Endothelial cell of umbilical vein (primary cell): ENCODE data around the gene LANCL3. TPM values are rescaled to one million over a fixed set of nuclear protein-coding genes. Genes with fewer than 3 reads are reported as not detected.

ENCODE experiments used
- BruUV-seq: library from RNA; stranded (reverse); fragments of 400-500 nt; replicated peaks from 2 replicates; lab custom pipeline; 2021; lab: Mats Ljungman, UMichigan
- CTCF ChIA-PET: fragments of 300-600, 350-600 bp; sonication (Branson Sonifier 250); formaldehyde crosslinking; loops from one replicate; lab custom pipeline; 2021; ENCODE audit warnings: antibody characterized with exemption, inconsistent platforms; lab: Charles Lee
- POLR2A ChIA-PET: fragments of 300-600, 350-600 bp; sonication (Branson Sonifier 250); formaldehyde crosslinking; loops from one replicate; lab custom pipeline; 2021; ENCODE audit warnings: antibody characterized with exemption, inconsistent platforms; lab: Charles Lee
- DNase-seq: peaks from one replicate; pipeline ENCODE4 v3.0.0-alpha.2; 2011; ENCODE audit warnings: low read depth, low spot score
- FAIRE-seq: peaks from 2 replicates; lab custom pipeline; 2011; peaks lifted over from hg19 to GRCh38; lab: Jason Lieb, UNC
- H2AFZ ChIP-seq: 2 replicates; pipeline ENCODE4 v1.6.0; 2012; ENCODE audit warnings: low read depth, low read length, control low read depth, inconsistent platforms
- H3K27ac ChIP-seq: 2 replicates; pipeline ENCODE4 v1.5.1; 2011; ENCODE audit warnings: low read depth, mild to moderate bottlenecking, control low read depth, low read length, moderate library complexity; ENCODE audit not compliant: insufficient read depth
- H3K27me3 ChIP-seq, 2 experiments: 2 replicates each; pipeline versions ENCODE4 v1.6.0 to v1.6.1; 2011; ENCODE audit warnings: low read length in 2 of 2, mixed read lengths in 1 of 2; ENCODE audit not compliant: control insufficient read depth in 2 of 2, insufficient read depth in 2 of 2
- H3K36me3 ChIP-seq, 2 experiments: 2 replicates in 1 of 2; 3 replicates in 1 of 2; pipeline ENCODE4 v1.5.1; 2011; ENCODE audit warnings: low read length in 2 of 2, mild to moderate bottlenecking in 1 of 2, moderate library complexity in 1 of 2; ENCODE audit not compliant: control insufficient read depth in 2 of 2, insufficient read depth in 2 of 2; ENCODE audit errors: extremely low read depth in 1 of 2
- H3K4me1 ChIP-seq: 3 replicates; pipeline ENCODE4 v1.5.1; 2011; ENCODE audit warnings: mild to moderate bottlenecking, low read length; ENCODE audit not compliant: control insufficient read depth, insufficient read depth; ENCODE audit errors: extremely low read depth
- H3K4me2 ChIP-seq: 2 replicates; pipeline ENCODE4 v1.6.1; 2011; ENCODE audit warnings: low read length, control low read depth, mixed read lengths; ENCODE audit not compliant: insufficient read depth
- H3K4me3 ChIP-seq, 3 experiments: fragments of 200-600 bp in 1 of 3; sonication (generic), shearing (Covaris generic) in 1 of 3; replicated peaks in 1 of 3; 2 replicates each; pipeline ENCODE4 v1.5.1; 2011 to 2016; ENCODE audit warnings: control low read depth in 3 of 3, low read length in 3 of 3, mild to moderate bottlenecking in 2 of 3, inconsistent platforms in 1 of 3, low read depth in 1 of 3, moderate library complexity in 1 of 3; ENCODE audit not compliant: insufficient read depth in 1 of 3
- H3K79me2 ChIP-seq: 2 replicates; pipeline ENCODE4 v1.6.0; 2012; ENCODE audit warnings: low read length, inconsistent platforms; ENCODE audit not compliant: control insufficient read depth, insufficient read depth
- H3K9ac ChIP-seq: replicated peaks from 2 replicates; pipeline ENCODE3; 2011; ENCODE audit warnings: low read length, control low read depth; ENCODE audit not compliant: insufficient read depth; ENCODE audit errors: extremely low read depth
- H3K9me1 ChIP-seq: replicated peaks from 3 replicates; pipeline ENCODE4 v1.6.0; 2011; ENCODE audit warnings: mild to moderate bottlenecking, low read length; ENCODE audit not compliant: control insufficient read depth, insufficient read depth; ENCODE audit errors: extremely low read depth
- H3K9me3 ChIP-seq: replicated peaks from 2 replicates; pipeline ENCODE4 v1.5.1; 2012; ENCODE audit warnings: low read length, inconsistent platforms; ENCODE audit not compliant: control insufficient read depth, insufficient read depth
- H4K20me1 ChIP-seq: replicated peaks from 2 replicates; pipeline ENCODE3; 2011; ENCODE audit warnings: mild to moderate bottlenecking, low read length; ENCODE audit not compliant: control insufficient read depth, insufficient read depth; ENCODE audit errors: extremely low read depth
- EZH2 ChIP-seq: IDR thresholded peaks from 2 replicates; pipeline ENCODE4 v1.6.1; 2012; ENCODE audit warnings: borderline replicate concordance, low read depth, mild to moderate bottlenecking, moderate library complexity, low read length, inconsistent platforms; ENCODE audit not compliant: severe bottlenecking
- FOS ChIP-seq: IDR thresholded peaks from 2 replicates; pipeline ENCODE4 v1.6.1; 2011; ENCODE audit warnings: mild to moderate bottlenecking, low read length, moderate library complexity, borderline replicate concordance; ENCODE audit not compliant: insufficient read depth
- GATA2 ChIP-seq: IDR thresholded peaks from 2 replicates; pipeline ENCODE4 v1.7.0; 2011; ENCODE audit warnings: low read depth, mild to moderate bottlenecking, moderate library complexity, mixed read lengths, low read length; ENCODE audit not compliant: insufficient read length, insufficient read depth
- JUN ChIP-seq: IDR thresholded peaks from 2 replicates; pipeline ENCODE4 v1.6.1; 2011; ENCODE audit warnings: borderline replicate concordance, low read depth; ENCODE audit not compliant: insufficient read length, insufficient read depth
- MYC ChIP-seq: IDR thresholded peaks from one replicate; pipeline ENCODE4 v1.6.1; 2011; ENCODE audit warnings: mild to moderate bottlenecking, low read depth, low read length
- POLR2A ChIP-seq: IDR thresholded peaks from 2 replicates; pipeline ENCODE4 v1.6.1; 2012; ENCODE audit warnings: low read depth, mild to moderate bottlenecking, control low read depth, low read length
- POLR2AphosphoS5 ChIP-seq: IDR thresholded peaks from 2 replicates; pipeline ENCODE4 v1.6.1; 2012; ENCODE audit warnings: low read depth, mild to moderate bottlenecking, control low read depth, low read length, moderate library complexity; ENCODE audit not compliant: insufficient read depth
- dilution Hi-C: fragments of 300-500 bp; cut with MboI; formaldehyde crosslinking; loops from one replicate; pipeline ENCODE4 v1.15.0; 2019; ENCODE audit warnings: low sequenced_read_pairs; ENCODE audit not compliant: extremely low pct_ligation_motif_present
- intact Hi-C: fragments of 100-400 bp; cut with micrococcal nuclease; formaldehyde crosslinking; loops from one replicate; pipeline ENCODE4 v1.10.0; 2022
- polyA plus RNA-seq, 4 experiments: library from polyadenylated mRNA; depleted of rRNA in 3 of 4; stranded (reverse) in 3 of 4; unstranded in 1 of 4; fragments of >200 nt; gene quantifications; 2 replicates each; pipeline versions ENCODE4 v1.2.1 to v1.2.3, GENCODE V29; 2011 to 2012; ENCODE audit warnings: missing spikeins in 1 of 4
- total RNA-seq: library from RNA; stranded (reverse); gene quantifications from 2 replicates; pipeline ENCODE4 v1.2.3, GENCODE V29; 2021
- TF ChIP-seq, protein P1 (sequence below): IDR thresholded peaks from 2 replicates; pipeline ENCODE4 v1.6.1; 2011; ENCODE audit not compliant: insufficient read depth, insufficient read length
- TF ChIP-seq, protein P2 (sequence below), 2 donors: IDR thresholded peaks; 1 replicate in 1 of 2; 2 replicates in 1 of 2; pipeline ENCODE4 v1.5.1; 2011; ENCODE audit warnings: low read length in 2 of 2, mild to moderate bottlenecking in 2 of 2, moderate library complexity in 2 of 2, control low read depth in 1 of 2, inconsistent platforms in 1 of 2, low read depth in 1 of 2; ENCODE audit not compliant: insufficient read depth in 1 of 2; ENCODE audit errors: extremely low read depth in 1 of 2

The LANCL3 gene
- total and polyA plus RNA-seq, 2 donors (not counting 3 experiments of a cell fraction or from before 2014, with no cell fraction given), result 0.12 to 1.5 TPM

DNA sequence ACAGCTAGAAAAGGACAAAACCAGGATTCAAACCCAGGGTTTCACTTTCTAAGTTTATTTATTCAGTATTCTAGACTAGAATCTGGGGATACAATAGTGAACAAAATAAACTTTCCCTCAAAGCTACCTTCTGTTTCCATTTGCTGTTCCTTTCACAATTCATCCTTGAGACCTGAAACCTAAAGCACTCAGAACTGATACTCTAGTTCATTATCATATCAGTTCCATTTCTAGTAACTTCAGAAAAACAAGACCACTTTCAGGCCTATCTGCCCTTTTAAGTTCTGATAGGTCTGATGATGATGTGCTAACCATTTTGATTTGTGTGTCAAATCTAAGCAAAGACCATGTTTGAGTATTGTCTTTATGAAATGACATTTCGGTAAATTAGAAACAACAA is 106.3 kb downstream of the LANCL3 start:
- Histone ChIP-seq H2AFZ (no peak overlapping the region), H3K4me3 (no peak overlapping the region), H3K4me2 (no peak overlapping the region), H3K4me1 (no peaks in the 10 kb centered on the region), H3K9me3 (no peaks in the 10 kb centered on the region), H3K27me3 (no peaks in the 10 kb centered on the region), H3K79me2 (no peaks in the 10 kb centered on the region), H3K36me3 (no peaks in the 10 kb centered on the region), H4K20me1 (no peaks in the 10 kb centered on the region), H3K9ac (no peak overlapping the region), H3K27ac (no peak overlapping the region), H3K9me1 (no peaks in the 10 kb centered on the region)
- ChIA-PET POLR2A (no interaction called here), CTCF (no interaction called here)
- no peak for TF ChIP-seq FOS
- no peak for TF ChIP-seq MYC
- TF ChIP-seq POLR2AphosphoS5, result no peak
- TF ChIP-seq, protein P1, sequence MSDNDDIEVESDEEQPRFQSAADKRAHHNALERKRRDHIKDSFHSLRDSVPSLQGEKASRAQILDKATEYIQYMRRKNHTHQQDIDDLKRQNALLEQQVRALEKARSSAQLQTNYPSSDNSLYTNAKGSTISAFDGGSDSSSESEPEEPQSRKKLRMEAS, result no peak
- TF ChIP-seq POLR2A, result no peak
- no peak for TF ChIP-seq GATA2
- TF ChIP-seq, protein P2, sequence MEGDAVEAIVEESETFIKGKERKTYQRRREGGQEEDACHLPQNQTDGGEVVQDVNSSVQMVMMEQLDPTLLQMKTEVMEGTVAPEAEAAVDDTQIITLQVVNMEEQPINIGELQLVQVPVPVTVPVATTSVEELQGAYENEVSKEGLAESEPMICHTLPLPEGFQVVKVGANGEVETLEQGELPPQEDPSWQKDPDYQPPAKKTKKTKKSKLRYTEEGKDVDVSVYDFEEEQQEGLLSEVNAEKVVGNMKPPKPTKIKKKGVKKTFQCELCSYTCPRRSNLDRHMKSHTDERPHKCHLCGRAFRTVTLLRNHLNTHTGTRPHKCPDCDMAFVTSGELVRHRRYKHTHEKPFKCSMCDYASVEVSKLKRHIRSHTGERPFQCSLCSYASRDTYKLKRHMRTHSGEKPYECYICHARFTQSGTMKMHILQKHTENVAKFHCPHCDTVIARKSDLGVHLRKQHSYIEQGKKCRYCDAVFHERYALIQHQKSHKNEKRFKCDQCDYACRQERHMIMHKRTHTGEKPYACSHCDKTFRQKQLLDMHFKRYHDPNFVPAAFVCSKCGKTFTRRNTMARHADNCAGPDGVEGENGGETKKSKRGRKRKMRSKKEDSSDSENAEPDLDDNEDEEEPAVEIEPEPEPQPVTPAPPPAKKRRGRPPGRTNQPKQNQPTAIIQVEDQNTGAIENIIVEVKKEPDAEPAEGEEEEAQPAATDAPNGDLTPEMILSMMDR (IDR thresholded peaks at IDR 0.05; ENCODE audit: extremely low read depth in 1 of 2, insufficient read depth in 1 of 2, low read depth in 1 of 2, low read length in 2 of 2), result no peak
- no peak for TF ChIP-seq EZH2
- no peak for TF ChIP-seq JUN
- FAIRE-seq (no peak), DNase-seq (no peak)
- dilution Hi-C loops (no loop called here), intact Hi-C loops (no loop called here)
- BruUV-seq, result no TSS peak
